NCI-H2107 treated with DMSO at 0.1 percent for 48 hours (cell line): ENCODE data around the gene MRPL17.

Source experiments
- DNase-seq: peaks from one replicate; lab custom pipeline; 2025; ENCODE audit not compliant: unreplicated experiment; lab: John Stamatoyannopoulos, UW

The MRPL17 gene

GRCh38 chr11:6655020-6655789 is 27.9 kb downstream of the MRPL17 start:
- DNase-seq, result no peak

- DNase-seq, result no peak
Measured at GRCh38 chr11:6654281-6655019, 28.7 kb downstream of the MRPL17 start.

GRCh38 chr11:6653656-6654055 is 29.5 kb downstream of the MRPL17 start:
- no peak for DNase-seq

GRCh38 chr11:6653097-6653496 is 30.0 kb downstream of the MRPL17 start:
- no peak for DNase-seq

- DNase-seq, result no peak
Measured at GRCh38 chr11:6652182-6652581, 31.0 kb downstream of the MRPL17 start.

- DNase-seq, result no peak
Measured at GRCh38 chr11:6650980-6651379, 32.2 kb downstream of the MRPL17 start.

GRCh38 chr11:6650104-6650503 is 33.0 kb downstream of the MRPL17 start:
- no peak for DNase-seq

- no peak for DNase-seq
Measured at GRCh38 chr11:6648501-6648900, 34.6 kb downstream of the MRPL17 start.

GRCh38 chr11:6647836-6648235 is 35.3 kb downstream of the MRPL17 start:
- DNase-seq, result no peak

GRCh38 chr11:6646918-6647679 is 36.0 kb downstream of the MRPL17 start:
- DNase-seq, result no peak

- DNase-seq, result no peak
Measured at GRCh38 chr11:6646576-6646917, 36.6 kb downstream of the MRPL17 start.

- DNase-seq, result no peak
Measured at GRCh38 chr11:6646071-6646470, 37.1 kb downstream of the MRPL17 start.

GRCh38 chr11:6642957-6643356 is 40.2 kb downstream of the MRPL17 start:
- no peak for DNase-seq

- no peak for DNase-seq
Measured at GRCh38 chr11:6640985-6641701, 42.0 kb downstream of the MRPL17 start.

GRCh38 chr11:6640036-6640984 is 42.8 kb downstream of the MRPL17 start:
- DNase-seq, result no peak

- DNase-seq, result no peak
Measured at GRCh38 chr11:6638429-6638828, 44.7 kb downstream of the MRPL17 start.

- no peak for DNase-seq
Measured at GRCh38 chr11:6637871-6638270, 45.3 kb downstream of the MRPL17 start.

GRCh38 chr11:6636480-6636879 is 46.7 kb downstream of the MRPL17 start:
- no peak for DNase-seq

GRCh38 chr11:6635082-6635932 is 47.8 kb downstream of the MRPL17 start:
- no peak for DNase-seq
